Activated T-helper 17 cell treated with anti-CD3 and anti-CD28 coated beads, Interleukin-2, amount 50 U/mL, for 72 hours (primary cell): Measurements from ENCODE around the gene TTPAL. TPM values are rescaled to one million over a fixed set of nuclear protein-coding genes. Genes with fewer than 3 reads are reported as not detected.

Source experiments
- ATAC-seq: fragments of 150-1000 bp; cut with Tn5 transposase; replicated peaks from 2 replicates; pipeline ENCODE4 v1.10.0; 2021; ENCODE audit warnings: mild to moderate bottlenecking, moderate library complexity
- H3K27ac Mint-ChIP-seq: one replicate; pipeline ENCODE4 v1.8.0; 2022; ENCODE audit warnings: mixed read lengths
- H3K27me3 Mint-ChIP-seq: one replicate; pipeline ENCODE4 v1.8.0; 2022; ENCODE audit warnings: mixed read lengths
- H3K36me3 Mint-ChIP-seq: one replicate; pipeline ENCODE4 v1.8.0; 2022; ENCODE audit warnings: low read depth, mild to moderate bottlenecking, mixed read lengths
- H3K4me1 Mint-ChIP-seq: one replicate; pipeline ENCODE4 v1.8.0; 2022; ENCODE audit warnings: mixed read lengths
- H3K4me3 Mint-ChIP-seq: one replicate; pipeline ENCODE4 v1.8.0; 2022; ENCODE audit warnings: mild to moderate bottlenecking, mixed read lengths
- H3K9me3 Mint-ChIP-seq: one replicate; pipeline ENCODE4 v1.8.0; 2022; ENCODE audit warnings: mixed read lengths
- total RNA-seq, 2 donors: library from RNA; stranded (reverse); gene quantifications; one replicate each; pipeline ENCODE4 v1.2.3, GENCODE V29; 2022

The TTPAL gene
- total RNA-seq, 2 donors from 2014 or later = 15.5 to 23.0 TPM

DNA sequence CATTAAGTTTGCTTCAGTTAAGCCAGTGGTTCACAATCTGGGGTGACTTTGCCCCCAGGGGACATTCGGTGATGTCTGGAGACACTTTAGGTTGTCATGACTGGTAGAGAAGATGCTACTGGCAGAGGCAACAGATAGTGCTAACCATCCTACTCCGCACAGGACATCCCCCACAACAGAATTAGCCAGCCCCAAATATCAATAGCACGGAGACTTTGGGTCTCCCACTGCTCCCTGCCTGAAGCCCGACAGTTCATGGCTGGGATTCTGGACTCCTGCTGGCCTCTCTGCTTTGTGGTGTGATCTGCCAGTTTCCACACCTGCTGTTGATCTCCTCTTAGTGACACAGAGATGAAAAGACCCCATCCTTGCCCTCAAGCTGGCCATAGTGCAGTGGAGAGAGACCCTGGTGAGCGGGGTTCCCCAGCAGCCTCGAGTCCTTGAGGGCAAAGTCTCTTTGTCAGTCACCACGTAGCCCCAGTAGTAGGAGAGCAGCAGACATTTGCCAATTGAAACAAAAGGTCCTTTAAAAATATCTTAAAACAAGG lies 24.7 kb upstream of the TTPAL start:
- ATAC-seq = no peak
- no peak overlapping the region for H3K27ac Mint-ChIP-seq
- H3K4me3 Mint-ChIP-seq = no peak overlapping the region
- H3K9me3 Mint-ChIP-seq = no peaks in the 10 kb centered on the region
- no peaks in the 10 kb centered on the region for H3K27me3 Mint-ChIP-seq
- H3K36me3 Mint-ChIP-seq = no peaks in the 10 kb centered on the region
- no peaks in the 10 kb centered on the region for H3K4me1 Mint-ChIP-seq

DNA sequence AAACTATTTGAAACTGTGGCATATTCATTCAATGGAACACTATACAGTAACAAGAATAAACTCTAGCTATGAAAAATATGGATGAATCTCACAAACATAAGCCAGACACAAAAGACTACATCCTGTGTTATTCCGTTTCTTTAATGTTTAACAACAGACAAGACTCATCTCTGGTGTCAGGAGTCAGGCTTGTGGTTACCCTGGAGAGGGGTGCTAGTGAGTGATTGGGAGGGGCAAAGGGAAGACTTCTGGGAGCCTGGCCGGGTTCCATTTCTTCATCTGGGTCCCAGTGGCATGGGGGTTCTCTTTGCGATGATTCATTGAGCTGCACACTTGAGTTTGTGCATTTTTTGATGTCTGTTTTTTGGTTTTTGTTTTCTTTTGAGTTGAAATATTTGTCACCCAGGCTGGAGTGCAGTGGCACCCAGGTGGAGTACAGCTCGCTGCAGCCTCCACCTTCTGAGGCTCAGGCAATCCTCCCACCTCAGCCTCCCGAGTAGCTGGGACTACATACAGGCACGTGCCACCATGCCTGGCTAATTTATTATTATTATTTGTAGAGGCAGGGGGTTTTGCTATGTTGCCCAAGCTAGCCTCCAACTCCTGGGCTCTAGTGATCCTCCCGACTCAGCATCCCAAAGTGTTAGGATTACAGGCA lies 21.2 kb upstream of the TTPAL start:
- H3K36me3 Mint-ChIP-seq = no peaks in the 10 kb centered on the region
- no peak overlapping the region for H3K4me3 Mint-ChIP-seq

DNA sequence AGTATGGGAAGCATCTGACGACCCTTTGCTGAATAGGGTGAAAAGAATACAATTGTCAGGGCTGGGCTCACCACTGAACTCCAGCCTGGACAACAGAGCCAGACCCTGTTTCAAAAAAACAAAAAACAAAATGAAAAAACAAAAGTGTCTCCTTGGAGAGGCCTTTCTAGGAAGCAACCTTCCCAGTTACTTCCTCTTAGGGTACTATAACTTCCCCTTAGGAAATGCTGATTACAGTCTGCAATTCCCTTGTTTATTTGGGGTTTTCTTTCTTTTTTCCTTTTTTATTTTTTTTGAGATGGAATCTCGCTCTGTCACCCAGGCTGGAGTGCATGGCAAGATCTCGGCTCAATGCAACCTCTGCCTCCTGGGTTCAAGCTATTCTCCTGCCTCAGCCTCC lies 20.5 kb upstream of the TTPAL start:
- Mint-ChIP-seq H3K4me1 (no peaks in the 10 kb centered on the region), H3K27me3 (no peaks in the 10 kb centered on the region), H3K4me3 (no peak overlapping the region), H3K9me3 (no peaks in the 10 kb centered on the region), H3K36me3 (no peaks in the 10 kb centered on the region), H3K27ac (no peak overlapping the region)
- ATAC-seq = no peak

More for the DNA sequence above, 21.2 kb upstream of the TTPAL start:
- no peaks in the 10 kb centered on the region for H3K9me3 Mint-ChIP-seq
- H3K27ac Mint-ChIP-seq = no peak overlapping the region
- no peak for ATAC-seq
- no peaks in the 10 kb centered on the region for H3K4me1 Mint-ChIP-seq
- no peaks in the 10 kb centered on the region for H3K27me3 Mint-ChIP-seq

DNA sequence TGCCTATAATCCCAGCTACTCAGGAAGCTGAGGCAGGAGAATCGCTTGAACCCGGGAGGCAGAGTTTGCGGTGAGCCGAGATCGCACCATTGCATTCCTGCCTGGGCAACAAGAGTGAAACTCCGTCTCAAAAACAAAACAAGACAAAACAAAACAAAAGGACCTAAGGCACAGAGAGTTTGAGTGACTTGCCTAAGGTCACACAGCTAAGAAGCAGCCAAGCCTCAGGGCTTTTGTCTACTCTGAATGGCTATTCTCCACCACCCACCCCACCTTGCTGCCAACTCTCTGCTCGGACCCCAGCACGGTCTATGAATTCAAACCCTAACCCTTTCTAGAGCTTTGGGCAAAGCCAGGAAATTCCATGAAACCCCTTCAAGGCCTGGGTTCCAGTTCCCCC lies 19.1 kb upstream of the TTPAL start:
- Mint-ChIP-seq H3K27me3 (no peaks in the 10 kb centered on the region), H3K4me1 (no peaks in the 10 kb centered on the region), H3K9me3 (no peaks in the 10 kb centered on the region), H3K36me3 (no peaks in the 10 kb centered on the region), H3K27ac (no peak overlapping the region), H3K4me3 (no peak overlapping the region)
- ATAC-seq = no peak

DNA sequence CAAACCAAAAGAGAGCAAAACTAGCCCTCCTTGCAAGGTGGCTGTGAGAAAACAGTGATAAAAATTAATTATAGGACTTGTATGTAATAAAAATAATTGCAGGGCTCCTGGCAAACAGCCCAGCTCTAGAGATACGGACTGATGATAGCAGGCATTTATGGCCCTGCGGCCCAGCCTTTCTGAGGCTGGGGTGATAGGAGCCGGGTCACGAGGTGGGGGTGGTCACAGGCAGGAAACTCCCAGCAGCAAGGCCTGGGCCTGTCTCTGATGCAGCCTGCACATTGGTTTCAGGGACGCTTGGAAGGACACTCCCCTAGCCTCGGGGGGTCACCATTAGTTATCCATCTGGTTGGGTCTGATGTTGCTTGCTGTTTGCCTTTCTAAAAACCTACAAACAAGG lies 18.7 kb upstream of the TTPAL start:
- ATAC-seq = no peak
- Mint-ChIP-seq H3K4me1 (no peaks in the 10 kb centered on the region), H3K27me3 (no peaks in the 10 kb centered on the region), H3K36me3 (no peaks in the 10 kb centered on the region), H3K4me3 (no peak overlapping the region), H3K27ac (no peak overlapping the region), H3K9me3 (no peaks in the 10 kb centered on the region)

DNA sequence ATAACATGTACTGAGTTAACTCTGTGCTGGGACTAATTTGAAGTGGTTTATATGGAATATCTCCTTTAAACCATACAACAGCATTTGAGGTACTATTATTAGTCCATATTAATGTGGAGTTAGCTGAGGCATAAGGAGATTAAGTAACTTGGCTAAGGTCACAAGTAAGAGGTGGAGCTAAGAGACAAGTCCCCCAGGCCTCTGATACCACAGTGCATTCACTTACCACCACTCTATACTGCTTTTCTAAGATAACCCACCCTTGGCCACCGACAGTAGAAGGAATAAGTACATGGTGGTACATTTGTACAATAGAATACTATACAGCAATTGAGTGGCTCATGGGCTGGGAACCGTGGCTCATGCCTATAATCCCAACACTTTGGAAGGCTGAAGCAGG lies 16.4 kb upstream of the TTPAL start:
- Mint-ChIP-seq H3K4me3 (no peak overlapping the region), H3K27me3 (no peaks in the 10 kb centered on the region), H3K9me3 (no peaks in the 10 kb centered on the region), H3K36me3 (no peaks in the 10 kb centered on the region), H3K4me1 (no peaks in the 10 kb centered on the region), H3K27ac (no peak overlapping the region)
- no peak for ATAC-seq

DNA sequence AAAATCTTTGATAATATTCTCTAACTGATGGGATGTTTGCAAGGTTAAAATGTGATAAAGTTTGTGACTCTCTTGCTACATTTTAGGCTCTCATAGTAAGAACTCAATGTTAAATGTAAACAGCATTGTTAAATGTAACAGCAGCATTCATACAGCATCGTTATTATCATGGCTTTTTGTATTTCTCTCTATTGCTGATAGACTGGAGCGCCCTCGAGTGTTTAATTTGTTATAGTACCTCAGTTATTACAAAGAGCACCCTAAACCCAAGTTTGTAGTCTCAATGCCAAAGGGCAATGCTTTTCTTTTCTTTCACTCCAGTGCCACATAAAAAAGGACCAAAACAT lies 14.9 kb upstream of the TTPAL start:
- ATAC-seq = no peak
- H3K4me1 Mint-ChIP-seq = no peaks in the 10 kb centered on the region
- H3K4me3 Mint-ChIP-seq = no peak overlapping the region
- no peaks in the 10 kb centered on the region for H3K36me3 Mint-ChIP-seq
- no peaks in the 10 kb centered on the region for H3K9me3 Mint-ChIP-seq
- H3K27me3 Mint-ChIP-seq = no peaks in the 10 kb centered on the region
- no peak overlapping the region for H3K27ac Mint-ChIP-seq

DNA sequence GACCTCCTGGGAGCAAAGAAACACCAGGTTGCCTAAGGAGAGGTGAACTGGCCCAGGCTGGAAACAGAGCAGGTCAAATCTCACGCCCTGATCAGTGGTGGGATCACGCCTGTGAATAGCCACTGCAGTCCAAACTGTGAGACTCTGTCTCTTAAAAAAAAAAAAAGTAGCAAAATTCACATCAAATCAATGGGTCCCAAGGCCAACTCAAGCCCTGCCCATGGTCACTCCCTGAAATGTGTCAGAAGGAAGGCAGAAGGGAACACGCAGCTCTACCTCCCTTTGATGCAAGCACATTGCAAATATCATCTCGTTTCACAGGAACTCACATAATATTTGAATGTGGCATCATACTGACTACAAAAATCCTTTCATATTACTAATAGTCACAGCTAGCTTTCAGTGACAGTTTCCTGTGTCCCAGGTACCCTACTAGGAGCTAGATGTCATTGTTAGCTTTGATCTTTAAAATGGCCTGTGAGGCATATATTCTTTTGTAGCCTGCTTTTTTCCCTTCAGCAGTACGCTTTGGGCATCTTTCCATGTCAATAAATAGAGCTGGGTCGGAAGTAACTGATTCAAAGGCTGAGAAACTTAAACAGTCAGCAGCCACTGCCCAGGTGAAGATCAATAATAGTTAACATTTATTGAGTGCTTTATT lies 14.4 kb upstream of the TTPAL start:
- no peak overlapping the region for H3K27ac Mint-ChIP-seq
- no peaks in the 10 kb centered on the region for H3K27me3 Mint-ChIP-seq
- H3K9me3 Mint-ChIP-seq = no peaks in the 10 kb centered on the region
- no peaks in the 10 kb centered on the region for H3K36me3 Mint-ChIP-seq
- H3K4me3 Mint-ChIP-seq = no peak overlapping the region
- ATAC-seq = no peak
- H3K4me1 Mint-ChIP-seq = no peaks in the 10 kb centered on the region

DNA sequence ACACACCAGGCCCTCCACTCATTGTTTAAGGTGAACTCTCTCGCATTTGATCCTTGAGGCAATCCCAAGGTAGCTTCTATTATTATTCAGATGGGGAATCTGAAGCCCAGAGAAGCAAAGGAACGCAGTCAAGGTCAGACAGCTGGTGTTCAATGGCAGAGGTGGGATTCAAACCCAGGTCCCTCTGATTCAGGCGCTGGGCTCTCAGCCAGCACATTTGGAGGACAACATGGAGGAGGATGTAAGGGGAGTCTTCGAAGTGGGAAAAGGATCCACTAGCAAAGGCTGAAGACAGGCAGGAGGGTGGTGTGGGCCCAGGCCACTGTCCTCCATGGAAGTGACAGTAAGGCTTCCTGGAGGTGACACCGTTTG lies 13.9 kb upstream of the TTPAL start:
- Mint-ChIP-seq H3K27me3 (no peaks in the 10 kb centered on the region), H3K4me3 (no peak overlapping the region), H3K9me3 (no peaks in the 10 kb centered on the region), H3K4me1 (no peaks in the 10 kb centered on the region), H3K27ac (no peak overlapping the region), H3K36me3 (no peaks in the 10 kb centered on the region)
- ATAC-seq = no peak

DNA sequence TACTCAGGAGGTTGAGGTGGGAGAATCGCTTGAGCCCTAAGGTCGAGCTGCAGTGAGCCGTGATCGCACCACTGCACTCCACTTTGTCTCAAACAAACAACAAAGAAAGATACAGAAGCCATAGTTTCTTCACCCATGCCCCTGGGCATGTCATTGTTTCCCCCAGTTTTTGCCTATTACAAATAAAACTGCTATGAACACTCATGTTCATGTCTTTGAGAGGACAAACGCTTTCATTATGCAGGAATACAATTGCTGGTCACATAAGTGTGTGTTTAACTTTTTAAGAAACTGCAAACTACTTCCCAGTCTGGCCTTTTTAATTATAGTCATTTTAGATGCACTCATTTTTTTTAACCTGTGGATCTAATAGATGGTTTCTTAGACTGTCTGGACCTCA lies 12.2 kb upstream of the TTPAL start:
- H3K36me3 Mint-ChIP-seq = no peaks in the 10 kb centered on the region
- H3K9me3 Mint-ChIP-seq = no peaks in the 10 kb centered on the region
- no peaks in the 10 kb centered on the region for H3K27me3 Mint-ChIP-seq
- no peak overlapping the region for H3K27ac Mint-ChIP-seq
- H3K4me1 Mint-ChIP-seq = no peaks in the 10 kb centered on the region
- ATAC-seq = no peak
- no peak overlapping the region for H3K4me3 Mint-ChIP-seq

DNA sequence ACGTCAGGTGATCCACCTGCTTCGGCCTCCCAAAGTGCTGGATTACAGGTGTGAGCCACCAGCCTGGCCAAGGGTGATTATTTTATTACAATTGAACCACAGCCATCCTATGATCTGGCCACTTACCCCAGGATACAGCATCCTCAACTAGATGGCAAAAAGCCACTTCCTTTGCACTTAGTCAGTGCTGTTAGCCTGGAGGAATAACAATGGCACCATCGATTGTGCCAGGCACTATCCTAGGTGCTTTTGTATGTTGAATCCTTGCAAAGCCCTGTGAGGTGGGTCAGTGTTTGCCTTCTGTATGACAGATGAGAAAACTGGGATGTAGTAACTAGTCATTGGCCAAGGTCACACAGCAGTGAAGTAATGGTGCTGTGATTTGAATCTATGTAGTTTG lies 11.2 kb upstream of the TTPAL start:
- no peaks in the 10 kb centered on the region for H3K36me3 Mint-ChIP-seq
- H3K4me3 Mint-ChIP-seq = no peak overlapping the region
- no peaks in the 10 kb centered on the region for H3K9me3 Mint-ChIP-seq
- H3K27me3 Mint-ChIP-seq = no peaks in the 10 kb centered on the region
- no peaks in the 10 kb centered on the region for H3K4me1 Mint-ChIP-seq
- ATAC-seq = no peak
- no peak overlapping the region for H3K27ac Mint-ChIP-seq

DNA sequence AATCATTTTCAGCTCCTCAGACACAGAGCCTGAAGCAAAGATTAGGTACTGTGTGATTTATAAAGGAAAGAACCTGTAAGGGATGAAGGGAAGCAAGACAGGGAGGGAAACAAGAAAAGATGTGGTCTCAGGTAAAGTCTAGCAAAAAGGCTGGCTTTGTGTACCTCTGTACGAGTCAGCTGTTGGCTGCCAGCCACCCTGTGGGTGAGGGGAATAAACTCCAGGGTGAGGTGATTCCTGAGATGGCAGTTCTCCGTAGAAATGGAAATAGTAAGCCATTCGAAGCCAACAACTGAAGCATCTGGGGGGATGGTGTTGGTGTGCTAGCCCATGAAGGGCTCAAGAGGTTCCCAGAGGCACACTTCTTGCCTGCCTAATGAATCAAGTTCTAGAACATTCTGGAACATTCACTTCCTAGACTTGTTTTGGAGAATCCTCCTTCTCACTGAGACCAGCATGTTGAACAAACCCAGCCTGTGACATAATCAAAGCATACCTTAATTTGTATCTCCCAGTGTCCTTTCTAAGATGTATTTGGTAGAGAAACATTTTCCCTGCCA lies 10.6 kb upstream of the TTPAL start:
- H3K9me3 Mint-ChIP-seq = no peaks in the 10 kb centered on the region
- H3K4me1 Mint-ChIP-seq = no peaks in the 10 kb centered on the region
- H3K36me3 Mint-ChIP-seq = no peaks in the 10 kb centered on the region
- ATAC-seq = no peak
- no peaks in the 10 kb centered on the region for H3K27me3 Mint-ChIP-seq
- no peak overlapping the region for H3K4me3 Mint-ChIP-seq
- H3K27ac Mint-ChIP-seq = peak overlapping the region; percentile 59

DNA sequence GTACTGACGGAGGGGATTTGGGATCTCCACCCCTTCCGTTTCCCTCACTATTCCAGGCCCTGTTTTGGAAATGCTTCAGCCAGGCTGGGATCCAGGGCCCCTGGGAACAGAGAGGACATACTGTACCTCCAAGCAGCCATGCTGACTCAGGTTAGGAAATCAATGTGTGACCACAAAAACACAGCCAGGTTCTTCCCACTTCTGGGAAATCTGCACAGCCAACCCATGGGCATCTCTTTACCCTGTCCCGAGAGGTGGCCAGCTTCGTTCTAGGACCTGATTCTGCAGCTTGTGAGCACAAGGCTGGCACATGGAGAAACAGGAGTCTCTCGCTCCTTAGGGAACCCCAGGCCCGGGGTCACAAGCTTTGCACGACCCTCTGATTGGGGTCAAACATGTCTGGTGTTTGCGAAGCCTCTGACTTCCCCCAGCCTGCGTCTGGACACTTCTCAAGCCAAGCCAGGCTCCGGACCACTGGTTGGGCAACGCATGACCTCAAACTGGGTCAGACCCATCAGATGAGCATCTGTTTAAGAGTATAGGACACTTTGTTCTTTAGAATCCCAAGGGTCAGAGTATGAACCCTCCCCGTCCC lies 8.3 kb upstream of the TTPAL start:
- no peak overlapping the region for H3K4me3 Mint-ChIP-seq
- ATAC-seq = no peak
- no peaks in the 10 kb centered on the region for H3K36me3 Mint-ChIP-seq
- no peak overlapping the region for H3K27ac Mint-ChIP-seq
- no peaks in the 10 kb centered on the region for H3K9me3 Mint-ChIP-seq
- no peaks in the 10 kb centered on the region for H3K4me1 Mint-ChIP-seq
- H3K27me3 Mint-ChIP-seq = no peaks in the 10 kb centered on the region

DNA sequence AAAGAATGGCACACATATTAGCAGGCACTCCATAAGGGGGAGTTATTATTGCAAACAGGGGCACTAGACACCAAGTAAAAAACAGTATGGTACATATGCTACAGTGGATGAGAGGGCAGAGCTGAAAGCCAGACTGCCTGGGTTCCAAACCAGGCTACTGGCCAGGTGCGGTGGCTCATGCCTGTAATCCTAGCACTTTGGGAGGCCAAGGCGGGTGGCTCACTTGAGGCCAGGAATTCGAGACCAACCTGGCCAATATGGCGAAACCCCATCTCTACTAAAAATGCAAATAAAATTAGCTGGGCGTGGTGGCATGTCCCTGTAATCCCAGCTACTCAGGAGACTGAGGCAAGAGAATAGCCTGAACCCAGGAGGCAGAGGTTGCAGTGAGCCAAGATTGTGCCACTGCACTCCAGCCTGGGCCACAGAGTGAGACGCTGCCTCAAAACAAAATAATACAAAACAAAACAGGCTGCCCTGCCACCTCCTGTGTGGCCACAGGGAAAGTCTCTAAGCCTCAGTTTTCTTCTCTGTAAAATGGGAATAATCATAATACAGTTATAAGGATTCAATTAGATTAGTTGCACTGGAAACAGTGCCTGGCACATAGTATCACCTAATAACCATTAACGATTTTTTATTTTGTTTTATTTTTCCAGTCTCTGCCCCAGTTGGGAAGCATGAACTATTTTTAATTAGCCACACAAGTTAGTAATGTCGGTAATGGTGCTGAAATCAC lies 7.5 kb upstream of the TTPAL start:
- Mint-ChIP-seq H3K27ac (no peak overlapping the region), H3K4me3 (no peak overlapping the region), H3K27me3 (no peaks in the 10 kb centered on the region), H3K9me3 (no peaks in the 10 kb centered on the region), H3K36me3 (no peaks in the 10 kb centered on the region), H3K4me1 (no peaks in the 10 kb centered on the region)
- ATAC-seq = no peak
